Measurements from ENCODE around the gene THOP1.

GRCh38 chr19:2841855-2842574 lies 56.7 kb downstream of the THOP1 start:
- TF ChIP-seq CTCF (IDR thresholded peaks at IDR 0.05) (no peak), POLR2AphosphoS5 (IDR thresholded peaks at IDR 0.05) (no peak), POLR2A (IDR thresholded peaks at IDR 0.05) (no peak)
